GM13977 (cell line): ENCODE results near the gene TMEM229B.

Experiments
- DNase-seq: peaks from one replicate; pipeline ENCODE4 v3.0.0; 2012; ENCODE audit warnings: low spot score
- CTCF ChIP-seq: IDR thresholded peaks from 2 replicates; pipeline ENCODE4 v1.5.1; 2012; ENCODE audit warnings: mild to moderate bottlenecking, control low read depth; ENCODE audit not compliant: insufficient read depth; ENCODE audit errors: extremely low read depth, missing control alignments
- in situ Hi-C: fragments of 300-500 bp; cut with MboI; formaldehyde crosslinking; loops from one replicate; pipeline ENCODE4 v1.12.0; 2022; ENCODE audit warnings: low sequenced_read_pairs, low pct_unique_long_range_greater_than_20kb, mixed read lengths, inconsistent platforms; ENCODE audit not compliant: unreplicated experiment

Gene TMEM229B

GRCh38 chr14:67441256-67441655 is 47.3 kb downstream of the TMEM229B start:
- DNase-seq = no peak
- no peak for TF ChIP-seq CTCF
- in situ Hi-C loops = no loop called here

GRCh38 chr14:67440513-67440912 is 48.0 kb downstream of the TMEM229B start:
- no peak for DNase-seq
- no peak for TF ChIP-seq CTCF
- in situ Hi-C loops = no loop called here

- in situ Hi-C loops = no loop called here
- no peak for DNase-seq
- no peak for TF ChIP-seq CTCF
Measured at GRCh38 chr14:67438969-67439368, 49.6 kb downstream of the TMEM229B start.

GRCh38 chr14:67436006-67436866 is 52.3 kb downstream of the TMEM229B start:
- in situ Hi-C loops = no loop called here
- DNase-seq = no peak

GRCh38 chr14:67435603-67436002 is 52.9 kb downstream of the TMEM229B start:
- no peak for DNase-seq
- in situ Hi-C loops = no loop called here
- no peak for TF ChIP-seq CTCF

More at GRCh38 chr14:67436006-67436866, 52.3 kb downstream of the TMEM229B start:
- no peak for TF ChIP-seq CTCF

- in situ Hi-C loops = no loop called here
- DNase-seq = no peak
- TF ChIP-seq CTCF = no peak
Measured at GRCh38 chr14:67432050-67432564, 56.4 kb downstream of the TMEM229B start.
